HepG2 (cell line): ENCODE results near the gene AFDN. TPM values are rescaled to one million over a fixed set of nuclear protein-coding genes. Genes with fewer than 3 reads are reported as not detected.

Source experiments
- ATAC-seq: fragments of 200-7000 bp; cut with Tn5 transposase; 3 replicates; pipeline ENCODE4 v1.9.1; 2020; ENCODE audit warnings: mild to moderate bottlenecking, moderate library complexity
- BruUV-seq: library from RNA; stranded (reverse); fragments of 400-500 nt; replicated peaks from 2 replicates; lab custom pipeline; 2021; lab: Mats Ljungman, UMichigan
- CTCF ChIA-PET: fragments of 300-600 bp; formaldehyde crosslinking; extraction: SDS; loops from one replicate; lab custom pipeline; 2021; ENCODE audit warnings: low total read pairs, inconsistent platforms, low intra/inter-chr PET ratio; lab: Yijun Ruan, JAX
- POLR2A ChIA-PET: fragments of 350-600 bp; sonication (Branson Sonifier 250); formaldehyde crosslinking; loops from one replicate; lab custom pipeline; 2020; ENCODE audit warnings: antibody characterized with exemption, inconsistent platforms; lab: Yijun Ruan, JAX
- DNase-seq: peaks from one replicate; pipeline ENCODE4 v3.0.0-alpha.2; 2015; ENCODE audit warnings: low spot score
- FAIRE-seq: peaks from 3 replicates; lab custom pipeline; 2011; peaks lifted over from hg19 to GRCh38; lab: Jason Lieb, UNC
- H2AFZ ChIP-seq: one replicate; pipeline ENCODE4 v1.6.1; 2011; ENCODE audit warnings: low read length, inconsistent platforms
- H3K27ac ChIP-seq: fragments of 300-600 bp; 3 replicates; pipeline ENCODE4 v1.8.0; 2011; ENCODE audit warnings: mixed run types, mild to moderate bottlenecking, mixed read lengths, low read length, inconsistent platforms; ENCODE audit not compliant: insufficient read depth; ENCODE audit errors: extremely low read length
- H3K27me3 ChIP-seq, 2 experiments: fragments of 200-600 bp in 1 of 2; 2 replicates in 1 of 2; 3 replicates in 1 of 2; pipeline versions ENCODE4 v1.6.0 to v1.8.0; 2011; ENCODE audit warnings: low read length in 2 of 2, mild to moderate bottlenecking in 2 of 2, moderate library complexity in 2 of 2, inconsistent platforms in 1 of 2; ENCODE audit not compliant: insufficient read depth in 2 of 2, control insufficient read depth in 1 of 2
- H3K36me3 ChIP-seq, 2 experiments: fragments of 200-600 bp in 1 of 2; replicated peaks in 1 of 2; 2 replicates in 1 of 2; 3 replicates in 1 of 2; pipeline versions ENCODE4 v1.5.1 to v1.8.0; 2011; ENCODE audit warnings: low read length in 2 of 2, inconsistent platforms in 1 of 2; ENCODE audit not compliant: insufficient read depth in 2 of 2, control insufficient read depth in 1 of 2
- H3K4me1 ChIP-seq: 2 replicates; pipeline ENCODE4 v1.5.1; 2012; ENCODE audit warnings: low read length, inconsistent platforms; ENCODE audit not compliant: insufficient read depth
- H3K4me2 ChIP-seq: 2 replicates; pipeline ENCODE4 v1.6.0; 2011; ENCODE audit warnings: low read depth, low read length, inconsistent platforms
- H3K4me3 ChIP-seq, 3 experiments: fragments of 200-600 bp in 1 of 3; sonication (generic), shearing (Covaris generic) in 1 of 3; replicated peaks in 1 of 3; 2 replicates each; pipeline ENCODE4 v1.5.1; 2011 to 2016; ENCODE audit warnings: low read length in 3 of 3, inconsistent platforms in 2 of 3, low read depth in 2 of 3, mild to moderate bottlenecking in 2 of 3, control low read depth in 1 of 3, mixed read lengths in 1 of 3; ENCODE audit not compliant: insufficient read depth in 1 of 3
- H3K79me2 ChIP-seq: one replicate; pipeline ENCODE4 v1.6.1; 2011; ENCODE audit warnings: low read length, inconsistent platforms; ENCODE audit not compliant: insufficient read depth
- H3K9ac ChIP-seq: 2 replicates; pipeline ENCODE4 v1.6.0; 2011; ENCODE audit warnings: mild to moderate bottlenecking, low read depth, low read length, inconsistent platforms; ENCODE audit not compliant: insufficient read depth
- H3K9me3 ChIP-seq: 2 replicates; pipeline ENCODE4 v1.5.1; 2012; ENCODE audit warnings: mild to moderate bottlenecking, low read length
- H4K20me1 ChIP-seq: 2 replicates; pipeline ENCODE4 v1.6.0; 2011; ENCODE audit warnings: inconsistent platforms, mild to moderate bottlenecking, low read length, moderate library complexity; ENCODE audit not compliant: insufficient read depth
- ARNTL ChIP-seq: sonication (generic); formaldehyde crosslinking; IDR thresholded peaks from 2 replicates; pipeline ENCODE4 v1.4.0; 2020; ENCODE audit warnings: mild to moderate bottlenecking, missing genetic modification reagents
- EHMT2 ChIP-seq: fragments of 200-600 bp; sonication (generic); IDR thresholded peaks from 2 replicates; pipeline ENCODE4 v1.7.0; 2017; ENCODE audit warnings: antibody characterized with exemption, low read depth, low read length, borderline replicate concordance
- HOXD1 ChIP-seq: sonication (generic); formaldehyde crosslinking; IDR thresholded peaks from 2 replicates; pipeline ENCODE4 v1.5.0; 2020; ENCODE audit warnings: missing genetic modification reagents
- MAF1 ChIP-seq: sonication (generic); formaldehyde crosslinking; IDR thresholded peaks from 2 replicates; pipeline ENCODE4 v1.5.0; 2020; ENCODE audit warnings: missing genetic modification reagents, borderline replicate concordance
- MAFF ChIP-seq: IDR thresholded peaks from 2 replicates; pipeline ENCODE4 v1.6.1; 2011; ENCODE audit warnings: low read depth, low read length, improper control_type of control experiment
- MAFK ChIP-seq, 2 experiments: IDR thresholded peaks in 1 of 2; conservative IDR thresholded peaks in 1 of 2; 2 replicates each; pipeline ENCODE4 v1.6.1; 2011; ENCODE audit warnings: improper control_type of control experiment in 2 of 2, low read length in 2 of 2
- NFE2L2 ChIP-seq: fragments of 150-350 bp; IDR thresholded peaks from 2 replicates; pipeline ENCODE4 v1.6.1; 2014; ENCODE audit warnings: low read length
- TRIM24 ChIP-seq: sonication (generic); formaldehyde crosslinking; IDR thresholded peaks from 2 replicates; pipeline ENCODE4 v1.8.0; 2022; ENCODE audit warnings: mild to moderate bottlenecking, missing genetic modification reagents
- ZNF564 ChIP-seq: sonication (generic); formaldehyde crosslinking; IDR thresholded peaks from 2 replicates; pipeline ENCODE4 v1.8.1; 2023; ENCODE audit warnings: mild to moderate bottlenecking, missing genetic modification reagents
- ZNF790 ChIP-seq: sonication (generic); formaldehyde crosslinking; IDR thresholded peaks from 2 replicates; pipeline ENCODE4 v1.8.0; 2022; ENCODE audit warnings: missing genetic modification reagents, mild to moderate bottlenecking, borderline replicate concordance
- ZNF839 ChIP-seq: sonication (generic); formaldehyde crosslinking; IDR thresholded peaks from 2 replicates; pipeline ENCODE4 v1.4.0; 2020; ENCODE audit warnings: missing genetic modification reagents, mild to moderate bottlenecking, borderline replicate concordance
- WGBS: methylation state at CpG from one replicate; pipeline ENCODE4 v1.1.6; 2017; ENCODE audit warnings: low lambda C conversion rate; 5-methylcytosine and 5-hydroxymethylcytosine counted together
- in situ Hi-C: cut with HindIII; loops from 2 replicates; pipeline ENCODE4 v1.10.0; 2017; ENCODE audit warnings: low pct_unique_long_range_greater_than_20kb; ENCODE audit not compliant: extremely low pct_ligation_motif_present
- intact Hi-C: fragments of 100-400 bp; cut with micrococcal nuclease; formaldehyde crosslinking; loops from one replicate; pipeline ENCODE4 v1.10.0; 2022; ENCODE audit not compliant: unreplicated experiment
- polyA plus RNA-seq, 8 experiments: library from polyadenylated mRNA; depleted of rRNA in 3 of 8; stranded (reverse) in 7 of 8; unstranded in 1 of 8; fragments of >200 nt; fragmentation: Illumina TruSeq in 4 of 8; extraction: Trizol in 4 of 8; gene quantifications; 2 replicates each; pipeline versions ENCODE4 v1.2.1 to v1.2.3, GENCODE V29; 2011 to 2016; ENCODE audit warnings: low read depth in 4 of 8, missing spikeins in 1 of 8, mixed read lengths in 1 of 8; ENCODE audit not compliant: insufficient read depth in 1 of 8
- total RNA-seq, 5 experiments: library from RNA; depleted of rRNA; stranded (reverse); fragments of >200 nt; fragmentation: Illumina TruSeq; extraction: Trizol; gene quantifications; 2 replicates each; pipeline ENCODE4 v1.2.3, GENCODE V29; 2016; ENCODE audit warnings: low read depth in 1 of 5
- TF ChIP-seq, protein P1 (sequence below): IDR thresholded peaks from 2 replicates; pipeline ENCODE4 v1.6.1; 2016; ENCODE audit warnings: missing compliant biosample characterization, missing genetic modification reagents, borderline replicate concordance

The AFDN gene
- total and polyA plus RNA-seq, 2 of the 13 experiments (the other 11 are each of a cell fraction or from before 2014, with no cell fraction given) = 136 to 151 TPM

DNA sequence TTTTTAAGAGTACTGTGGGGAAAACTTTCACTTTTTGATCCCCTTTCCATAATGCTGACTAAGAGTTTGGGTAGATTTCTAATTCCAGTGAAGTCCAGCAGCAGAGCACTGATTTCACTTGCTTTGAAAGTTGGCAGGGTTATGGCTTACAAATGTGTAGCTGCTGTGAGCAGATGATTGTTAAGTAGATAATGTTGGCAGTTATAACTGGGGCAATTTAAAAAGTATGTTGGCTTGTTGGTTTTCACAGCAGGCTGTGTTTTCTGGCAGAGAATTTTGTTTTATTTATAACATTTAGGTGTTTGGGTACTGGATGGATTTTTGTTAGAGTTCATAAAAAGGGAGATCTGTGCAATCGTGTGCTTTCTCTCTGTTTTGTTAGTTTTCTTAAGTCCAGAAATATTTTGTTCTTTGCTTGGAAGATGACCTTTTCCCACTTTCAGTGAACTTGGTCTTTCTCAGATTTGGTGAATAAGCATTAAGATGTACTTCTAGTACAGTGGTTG lies 31.4 kb downstream of the AFDN start:
- H2AFZ ChIP-seq = no peak overlapping the region
- no peaks in the 10 kb centered on the region for H3K9me3 ChIP-seq
- DNase-seq = no peak
- peak overlapping the region; percentile 14 for H3K27ac ChIP-seq
- peaks cover 65% of the 10 kb centered on the region for H4K20me1 ChIP-seq
- H3K4me2 ChIP-seq = peak overlapping the region; percentile 22; the same call in 1 of the 2 replicates
- H3K4me3 ChIP-seq = no peak overlapping the region
- 44% methylated on average over 1 of the region's 1 CpG for WGBS
- no peaks in the 10 kb centered on the region for H3K27me3 ChIP-seq
- H3K79me2 ChIP-seq = peaks cover 99% of the 10 kb centered on the region
- ChIA-PET POLR2A (no interaction called here), CTCF (no interaction called here)
- in situ Hi-C loops (no loop called here), intact Hi-C loops (no loop called here)
- H3K9ac ChIP-seq = no peak overlapping the region
- no peak for ATAC-seq
- BruUV-seq = no TSS peak
- peaks cover 88% of the 10 kb centered on the region for H3K4me1 ChIP-seq
- no peak for TF ChIP-seq NFE2L2
- no peak for TF ChIP-seq TRIM24 (CRISPR knock-in tag)
- TF ChIP-seq, protein P1, sequence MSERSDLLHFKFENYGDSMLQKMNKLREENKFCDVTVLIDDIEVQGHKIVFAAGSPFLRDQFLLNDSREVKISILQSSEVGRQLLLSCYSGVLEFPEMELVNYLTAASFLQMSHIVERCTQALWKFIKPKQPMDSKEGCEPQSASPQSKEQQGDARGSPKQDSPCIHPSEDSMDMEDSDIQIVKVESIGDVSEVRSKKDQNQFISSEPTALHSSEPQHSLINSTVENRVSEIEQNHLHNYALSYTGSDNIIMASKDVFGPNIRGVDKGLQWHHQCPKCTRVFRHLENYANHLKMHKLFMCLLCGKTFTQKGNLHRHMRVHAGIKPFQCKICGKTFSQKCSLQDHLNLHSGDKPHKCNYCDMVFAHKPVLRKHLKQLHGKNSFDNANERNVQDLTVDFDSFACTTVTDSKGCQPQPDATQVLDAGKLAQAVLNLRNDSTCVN (CRISPR knock-in tag) = no peak
- TF ChIP-seq MAFK (conservative IDR thresholded peaks at IDR 0.05 in 1 of 2, IDR thresholded peaks at IDR 0.05 in 1 of 2; ENCODE audit: low read length in 2 of 2) = peak; percentile 78 to 87
- peak; percentile 80 for TF ChIP-seq MAFF
- no peak for TF ChIP-seq MAF1 (CRISPR knock-in tag)
- TF ChIP-seq ZNF790 (CRISPR knock-in tag) = no peak
- no peak for TF ChIP-seq ZNF564 (CRISPR knock-in tag)
- no peak for TF ChIP-seq EHMT2
- no peak for TF ChIP-seq ZNF839 (CRISPR knock-in tag)
- TF ChIP-seq ARNTL (CRISPR knock-in tag) = no peak
- no peak for TF ChIP-seq HOXD1 (CRISPR knock-in tag)
- H3K36me3 ChIP-seq = no peaks in the 10 kb centered on the region; a peak in 1 of 5 replicates
- no peak for FAIRE-seq
